Esophagus squamous epithelium (tissue), 5 donors: Measurements from ENCODE around the gene TIMM23. TPM values are rescaled to one million over a fixed set of nuclear protein-coding genes. Genes with fewer than 3 reads are reported as not detected.

Experiments used
- DNase-seq: peaks from one replicate; lab custom pipeline; 2025; lab: John Stamatoyannopoulos, UW
- H3K27ac ChIP-seq, 4 donors: fragments of 200-600 bp; sonication (generic); one replicate each; pipeline ENCODE4 v1.5.1; 2016 to 2019; ENCODE audit warnings: mild to moderate bottlenecking in 1 of 4
- H3K27me3 ChIP-seq, 4 donors: fragments of 200-600 bp; sonication (generic); 1 replicate in 3 of 4; 2 replicates in 1 of 4; pipeline versions ENCODE4 v1.5.1 to v1.6.0; 2017 to 2021; ENCODE audit warnings: antibody characterized with exemption in 1 of 4
- H3K36me3 ChIP-seq, 3 donors: fragments of 200-600 bp; sonication (generic); one replicate each; pipeline ENCODE4 v1.5.1; 2016 to 2019
- H3K4me1 ChIP-seq, 3 donors: fragments of 200-600 bp; sonication (generic); one replicate each; pipeline ENCODE4 v1.5.1; 2017 to 2019
- H3K4me3 ChIP-seq, 4 donors: fragments of 200-600 bp; sonication (generic); 1 replicate in 3 of 4; 2 replicates in 1 of 4; pipeline ENCODE4 v1.5.1; 2016 to 2019; ENCODE audit warnings: mild to moderate bottlenecking in 2 of 4, moderate library complexity in 1 of 4
- H3K9me3 ChIP-seq, 3 donors: fragments of 200-600 bp; sonication (generic); one replicate each; pipeline ENCODE4 v1.5.1; 2016 to 2019
- POLR2A ChIP-seq, 4 donors: fragments of 450-650 bp; IDR thresholded peaks; one replicate each; pipeline ENCODE4 v1.6.1; 2017; ENCODE audit warnings: antibody characterized with exemption in 4 of 4, mild to moderate bottlenecking in 4 of 4, moderate library complexity in 3 of 4
- WGBS, 2 donors: methylation state at CpG; one replicate each; pipeline ENCODE4 v1.1.5; 2018; 5-methylcytosine and 5-hydroxymethylcytosine counted together
- intact Hi-C: fragments of 100-400 bp; cut with DNase I; formaldehyde crosslinking; loops from one replicate; pipeline ENCODE4 v1.15.0; 2022
- total RNA-seq, 4 donors: library from RNA; depleted of rRNA; stranded (reverse); fragments of >200 nt; gene quantifications; one replicate each; pipeline ENCODE4 v1.1.0, GENCODE V29; 2016
- TF ChIP-seq, protein P1 (sequence below), 6 experiments: fragments of 450-650 bp in 4 of 6; fragments of 200-600 bp in 2 of 6; sonication (generic) in 2 of 6; IDR thresholded peaks; one replicate each; pipeline ENCODE4 v1.5.1; 2016 to 2019; ENCODE audit warnings: antibody characterized with exemption in 6 of 6, mild to moderate bottlenecking in 4 of 6, moderate library complexity in 4 of 6
- donor health status: DM: yes; HTN: yes; CAD: no.

TIMM23 gene
- total RNA-seq, 4 donors from 2014 or later: 43.1 to 80.5 (median 54.6) TPM

DNA sequence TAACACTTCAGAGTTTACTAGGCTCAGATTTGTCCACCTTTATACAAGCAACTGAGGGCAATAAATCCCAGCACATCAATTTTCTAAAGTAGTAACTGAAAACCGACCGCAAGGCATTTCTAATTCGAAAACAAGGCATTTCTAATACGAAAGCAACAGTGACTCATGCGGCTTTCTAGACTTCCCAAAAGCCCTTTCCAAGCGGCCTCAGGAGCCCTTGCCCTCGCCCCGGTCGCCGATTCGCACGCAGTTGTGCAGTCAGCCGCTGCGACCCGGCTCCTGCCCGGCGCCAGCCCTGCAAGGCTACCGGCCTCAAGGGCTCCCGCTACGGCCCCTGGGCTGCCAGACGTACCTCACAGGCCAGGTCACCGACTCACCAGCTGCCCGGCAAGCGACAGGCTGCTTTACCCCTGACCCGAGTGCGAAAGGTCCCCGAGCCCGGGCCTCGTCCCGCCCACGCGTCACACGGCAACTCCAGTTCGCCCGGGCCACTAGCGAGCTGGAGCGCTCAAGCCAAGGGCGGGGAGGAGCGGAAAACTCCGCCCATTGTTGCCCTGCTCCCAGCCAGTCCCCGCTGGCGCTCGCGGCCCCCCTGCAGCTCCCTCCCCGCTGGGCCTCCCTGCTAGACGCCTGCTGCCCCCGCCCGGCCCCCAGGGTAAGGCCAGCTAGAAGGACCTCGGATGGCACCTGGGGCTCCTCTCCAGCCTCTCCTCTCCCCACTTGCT lies 50.9 kb downstream of the TIMM23 start:
- peak in 2 of 4 donors; percentile 52 to 63 for TF ChIP-seq POLR2A (IDR thresholded peaks at IDR 0.05)
- TF ChIP-seq, protein P1, sequence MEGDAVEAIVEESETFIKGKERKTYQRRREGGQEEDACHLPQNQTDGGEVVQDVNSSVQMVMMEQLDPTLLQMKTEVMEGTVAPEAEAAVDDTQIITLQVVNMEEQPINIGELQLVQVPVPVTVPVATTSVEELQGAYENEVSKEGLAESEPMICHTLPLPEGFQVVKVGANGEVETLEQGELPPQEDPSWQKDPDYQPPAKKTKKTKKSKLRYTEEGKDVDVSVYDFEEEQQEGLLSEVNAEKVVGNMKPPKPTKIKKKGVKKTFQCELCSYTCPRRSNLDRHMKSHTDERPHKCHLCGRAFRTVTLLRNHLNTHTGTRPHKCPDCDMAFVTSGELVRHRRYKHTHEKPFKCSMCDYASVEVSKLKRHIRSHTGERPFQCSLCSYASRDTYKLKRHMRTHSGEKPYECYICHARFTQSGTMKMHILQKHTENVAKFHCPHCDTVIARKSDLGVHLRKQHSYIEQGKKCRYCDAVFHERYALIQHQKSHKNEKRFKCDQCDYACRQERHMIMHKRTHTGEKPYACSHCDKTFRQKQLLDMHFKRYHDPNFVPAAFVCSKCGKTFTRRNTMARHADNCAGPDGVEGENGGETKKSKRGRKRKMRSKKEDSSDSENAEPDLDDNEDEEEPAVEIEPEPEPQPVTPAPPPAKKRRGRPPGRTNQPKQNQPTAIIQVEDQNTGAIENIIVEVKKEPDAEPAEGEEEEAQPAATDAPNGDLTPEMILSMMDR (IDR thresholded peaks at IDR 0.05): peak in 1 of 6 experiments; percentile 4
- Histone ChIP-seq H3K9me3 (no peaks in the 10 kb centered on the region), H3K4me3 (peak overlapping the region; percentile 50 to 85 (median 67)), H3K36me3 (no peaks in the 10 kb centered on the region), H3K4me1 (peaks cover 44 to 100% (median 70%) of the 10 kb centered on the region in 3 donors), H3K27me3 (no peaks in the 10 kb centered on the region), H3K27ac (peak overlapping the region; percentile 78 to 93 (median 91))
- intact Hi-C loops: no loop called here
- peak; percentile 40 for DNase-seq
- 0 to 4% methylated on average over 7 to 17 of the region's 49 CpGs for WGBS, 2 donors

DNA sequence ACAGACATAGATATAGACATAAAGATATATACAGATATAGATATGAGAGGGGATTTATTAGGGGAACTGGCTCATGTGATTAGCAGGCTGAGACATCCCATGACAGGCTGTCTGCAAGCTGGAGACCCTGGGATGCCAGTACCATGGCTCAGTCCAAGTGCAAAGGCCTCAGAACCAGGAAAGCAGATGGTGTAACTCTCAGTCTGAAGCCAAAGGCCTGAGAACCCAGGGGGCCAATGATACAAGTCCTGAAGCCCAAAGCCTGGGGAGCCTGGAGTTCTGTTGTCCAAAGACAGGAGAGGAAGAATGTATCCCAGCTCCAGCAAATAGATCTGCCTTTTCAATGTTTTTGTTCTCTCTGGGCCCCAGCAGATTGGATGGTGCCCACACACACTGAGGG lies 52.7 kb downstream of the TIMM23 start:
- H3K36me3 ChIP-seq: no peaks in the 10 kb centered on the region
- peak overlapping the region in 2 of 4 donors; percentile 2 to 3 for H3K27ac ChIP-seq
- peaks cover 50 to 100% (median 67%) of the 10 kb centered on the region in 3 donors for H3K4me1 ChIP-seq
- intact Hi-C loops: no loop called here
- no peak for DNase-seq
- no peaks in the 10 kb centered on the region for H3K27me3 ChIP-seq
- no peak for TF ChIP-seq POLR2A (IDR thresholded peaks at IDR 0.05)
- TF ChIP-seq, protein P1 (IDR thresholded peaks at IDR 0.05): no peak
- H3K9me3 ChIP-seq: no peaks in the 10 kb centered on the region
- H3K4me3 ChIP-seq: no peak overlapping the region

DNA sequence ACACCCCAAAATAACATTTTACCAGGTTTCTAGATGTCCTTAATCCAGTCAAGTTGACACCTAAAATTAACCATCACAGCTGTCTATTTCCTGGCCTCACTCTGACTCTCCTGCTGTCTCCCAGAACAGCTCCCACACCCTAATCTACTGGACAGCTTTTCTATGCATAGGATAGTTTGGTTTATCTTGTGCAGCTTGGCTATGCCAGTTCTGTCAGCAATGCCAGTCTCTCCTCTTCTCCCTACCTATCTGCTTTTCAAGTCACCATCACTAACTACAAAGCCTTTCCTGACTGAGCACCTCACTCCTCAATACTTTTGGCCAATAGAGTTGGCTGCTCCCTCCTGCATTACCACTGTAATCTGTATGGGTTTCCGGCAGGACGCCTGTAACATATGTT lies 53.1 kb downstream of the TIMM23 start:
- TF ChIP-seq, protein P1 (IDR thresholded peaks at IDR 0.05): no peak
- TF ChIP-seq POLR2A (IDR thresholded peaks at IDR 0.05): no peak
- intact Hi-C loops: no loop called here
- H3K27ac ChIP-seq: peak overlapping the region in 2 of 4 donors; percentile 2 to 3
- H3K4me1 ChIP-seq: peaks cover 45 to 95% (median 62%) of the 10 kb centered on the region in 3 donors
- no peaks in the 10 kb centered on the region for H3K36me3 ChIP-seq
- no peaks in the 10 kb centered on the region for H3K27me3 ChIP-seq
- no peak for DNase-seq
- H3K4me3 ChIP-seq: no peak overlapping the region
- 50 to 78% methylated on average over 2 of the region's 2 CpGs for WGBS, 2 donors
- H3K9me3 ChIP-seq: no peaks in the 10 kb centered on the region

DNA sequence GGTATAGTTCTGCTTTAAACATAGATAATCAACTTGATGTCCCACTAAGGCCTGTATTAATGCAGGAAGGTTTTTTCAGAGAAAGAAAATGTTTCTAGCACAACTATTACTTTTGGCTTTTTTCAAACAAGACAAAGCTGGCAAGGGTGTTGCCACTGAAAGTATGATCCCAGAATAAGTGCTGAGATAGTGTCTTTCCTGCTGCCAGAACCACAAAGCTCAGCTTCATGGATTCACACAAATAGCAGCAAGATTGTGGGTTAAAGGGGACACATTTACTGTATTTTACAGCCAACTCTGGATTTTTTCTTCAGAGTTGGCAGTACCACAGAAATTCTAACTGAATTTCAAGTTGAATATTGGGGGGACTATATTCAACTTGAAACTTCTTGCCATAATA lies 53.8 kb downstream of the TIMM23 start:
- peaks cover 49 to 94% (median 61%) of the 10 kb centered on the region in 3 donors for H3K4me1 ChIP-seq
- no peaks in the 10 kb centered on the region for H3K9me3 ChIP-seq
- no peaks in the 10 kb centered on the region for H3K27me3 ChIP-seq
- no peaks in the 10 kb centered on the region for H3K36me3 ChIP-seq
- no peak overlapping the region for H3K27ac ChIP-seq
- H3K4me3 ChIP-seq: no peak overlapping the region
- DNase-seq: no peak
- intact Hi-C loops: no loop called here
- TF ChIP-seq POLR2A (IDR thresholded peaks at IDR 0.05): no peak

DNA sequence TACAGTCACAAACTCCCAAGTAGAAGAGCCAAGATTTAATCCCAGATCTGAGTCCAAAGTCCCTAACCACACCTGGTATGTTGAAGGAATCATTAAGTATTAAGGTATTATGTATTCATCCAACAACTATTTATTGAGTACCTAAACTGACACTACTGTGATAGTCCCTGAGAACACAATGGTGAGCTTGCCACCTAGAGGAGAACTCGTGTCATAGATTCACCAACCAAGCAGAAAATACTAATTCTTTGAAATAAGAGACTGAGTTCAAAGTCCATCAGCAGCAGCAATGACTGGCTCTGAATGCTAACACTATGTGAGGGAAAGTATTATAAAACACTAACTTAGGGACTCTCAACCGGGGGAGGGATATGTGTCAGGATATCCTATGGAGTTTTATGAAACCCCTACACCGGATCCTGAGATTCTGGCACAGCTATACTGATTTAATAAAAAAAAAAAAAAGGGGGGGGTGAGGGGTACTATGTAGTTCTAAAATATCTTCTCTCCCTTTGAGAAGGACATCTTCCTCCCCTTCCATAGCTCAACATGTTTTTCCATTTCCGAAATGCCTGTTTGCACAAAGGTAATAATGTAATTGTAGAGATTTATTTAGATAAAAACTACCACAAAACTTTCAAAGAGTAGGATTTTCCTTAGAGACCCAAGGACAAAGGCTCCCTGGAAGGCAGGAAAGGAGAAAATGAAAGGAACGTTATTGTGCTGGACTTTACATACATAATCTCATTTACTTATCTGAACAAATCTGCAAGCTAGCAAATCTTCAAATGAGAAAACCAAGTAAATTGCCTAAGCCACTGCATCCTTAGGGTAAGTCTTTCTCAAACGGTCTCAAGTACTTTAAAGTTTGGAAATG lies 56.5 kb downstream of the TIMM23 start:
- H3K27me3 ChIP-seq: no peaks in the 10 kb centered on the region
- no peak for DNase-seq
- peak overlapping the region; percentile 50 to 92 (median 80) for H3K4me3 ChIP-seq
- WGBS, 2 donors: 19 to 23% methylated on average over 6 of the region's 6 CpGs
- peaks cover 41 to 74% (median 49%) of the 10 kb centered on the region in 3 donors for H3K4me1 ChIP-seq
- no peaks in the 10 kb centered on the region for H3K36me3 ChIP-seq
- intact Hi-C loops: no loop called here
- H3K9me3 ChIP-seq: no peaks in the 10 kb centered on the region
- TF ChIP-seq, protein P1 (IDR thresholded peaks at IDR 0.05): peak; percentile 33 to 70 (median 59)
- no peak for TF ChIP-seq POLR2A (IDR thresholded peaks at IDR 0.05)
- peak overlapping the region in 1 of 4 donors; percentile 97 for H3K27ac ChIP-seq
